PC-3 (cell line): ENCODE measurements around the gene MBOAT7.

Experiments used
- EZH2 ChIP-seq: fragments of 300-600 bp; sonication (generic); IDR thresholded peaks from one replicate; pipeline ENCODE4 v1.6.1; 2017; ENCODE audit warnings: antibody characterized with exemption, mild to moderate bottlenecking, low read length; ENCODE audit not compliant: unreplicated experiment
- TF ChIP-seq, protein P1 (sequence below): fragments of 300-600 bp; sonication (generic); conservative IDR thresholded peaks from 2 replicates; pipeline ENCODE4 v1.5.1; 2017; ENCODE audit warnings: antibody characterized with exemption, low read depth, mild to moderate bottlenecking, low read length

DNA sequence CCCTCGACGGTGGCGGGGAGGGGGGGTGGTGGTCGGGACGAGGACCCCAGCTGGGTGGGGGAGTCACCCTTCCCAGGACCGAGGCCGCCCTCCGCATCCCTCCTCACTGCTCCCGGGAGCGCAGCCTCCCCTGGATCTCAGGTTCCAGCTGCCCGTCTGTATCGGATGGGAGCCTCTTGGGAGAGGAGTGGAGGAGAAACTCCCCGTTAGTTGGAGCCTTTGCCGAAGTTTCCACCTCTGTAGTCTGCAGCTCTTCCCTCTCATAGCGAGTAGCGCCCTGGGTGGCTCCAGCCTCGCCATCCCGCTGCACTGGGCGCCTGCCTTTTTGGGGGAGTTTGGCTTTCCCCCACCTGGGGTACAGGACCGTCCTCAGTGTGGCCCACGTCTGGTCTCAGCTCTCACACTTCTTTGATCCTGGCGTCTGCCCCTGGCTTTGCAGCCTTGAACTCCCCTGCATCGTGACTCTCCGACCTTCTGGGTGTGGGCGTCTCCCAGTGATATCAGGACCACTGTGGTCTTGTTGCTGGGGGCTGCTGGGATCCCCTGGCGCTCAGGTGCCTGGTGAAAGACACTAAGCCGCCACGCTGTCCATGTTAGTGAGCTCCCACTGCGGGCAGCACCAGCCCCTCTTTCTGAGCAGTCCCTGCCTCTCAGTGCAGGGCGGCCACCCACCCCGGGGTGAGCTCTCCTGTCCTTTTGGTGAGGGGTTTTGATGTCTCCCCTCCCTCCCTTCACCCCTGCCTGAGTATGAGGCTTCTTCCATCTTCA is 50.7 kb downstream of the MBOAT7 start:
- TF ChIP-seq, protein P1, sequence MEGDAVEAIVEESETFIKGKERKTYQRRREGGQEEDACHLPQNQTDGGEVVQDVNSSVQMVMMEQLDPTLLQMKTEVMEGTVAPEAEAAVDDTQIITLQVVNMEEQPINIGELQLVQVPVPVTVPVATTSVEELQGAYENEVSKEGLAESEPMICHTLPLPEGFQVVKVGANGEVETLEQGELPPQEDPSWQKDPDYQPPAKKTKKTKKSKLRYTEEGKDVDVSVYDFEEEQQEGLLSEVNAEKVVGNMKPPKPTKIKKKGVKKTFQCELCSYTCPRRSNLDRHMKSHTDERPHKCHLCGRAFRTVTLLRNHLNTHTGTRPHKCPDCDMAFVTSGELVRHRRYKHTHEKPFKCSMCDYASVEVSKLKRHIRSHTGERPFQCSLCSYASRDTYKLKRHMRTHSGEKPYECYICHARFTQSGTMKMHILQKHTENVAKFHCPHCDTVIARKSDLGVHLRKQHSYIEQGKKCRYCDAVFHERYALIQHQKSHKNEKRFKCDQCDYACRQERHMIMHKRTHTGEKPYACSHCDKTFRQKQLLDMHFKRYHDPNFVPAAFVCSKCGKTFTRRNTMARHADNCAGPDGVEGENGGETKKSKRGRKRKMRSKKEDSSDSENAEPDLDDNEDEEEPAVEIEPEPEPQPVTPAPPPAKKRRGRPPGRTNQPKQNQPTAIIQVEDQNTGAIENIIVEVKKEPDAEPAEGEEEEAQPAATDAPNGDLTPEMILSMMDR = no peak
- no peak for TF ChIP-seq EZH2
